Right lobe of liver (tissue), 4 donors: ENCODE results near the gene MAML2.

Experiments used
- POLR2A ChIP-seq: fragments of 450-650 bp; IDR thresholded peaks from one replicate; pipeline ENCODE4 v1.6.1; 2017; ENCODE audit warnings: antibody characterized with exemption, mild to moderate bottlenecking
- TF ChIP-seq, protein P1 (sequence below), 4 donors: fragments of 200-600 bp in 3 of 4; fragments of 450-650 bp in 1 of 4; IDR thresholded peaks; one replicate each; pipeline versions ENCODE4 v1.5.1 to v1.8.0; 2016 to 2022; ENCODE audit warnings: antibody characterized with exemption in 4 of 4, mild to moderate bottlenecking in 2 of 4
- donor health status: DM: no; HTN: no; CAD: no.
- donor health status: DM: no; HTN: no; CAD: no.
- donor health status: DM: no; HTN: yes; CAD: no.

DNA sequence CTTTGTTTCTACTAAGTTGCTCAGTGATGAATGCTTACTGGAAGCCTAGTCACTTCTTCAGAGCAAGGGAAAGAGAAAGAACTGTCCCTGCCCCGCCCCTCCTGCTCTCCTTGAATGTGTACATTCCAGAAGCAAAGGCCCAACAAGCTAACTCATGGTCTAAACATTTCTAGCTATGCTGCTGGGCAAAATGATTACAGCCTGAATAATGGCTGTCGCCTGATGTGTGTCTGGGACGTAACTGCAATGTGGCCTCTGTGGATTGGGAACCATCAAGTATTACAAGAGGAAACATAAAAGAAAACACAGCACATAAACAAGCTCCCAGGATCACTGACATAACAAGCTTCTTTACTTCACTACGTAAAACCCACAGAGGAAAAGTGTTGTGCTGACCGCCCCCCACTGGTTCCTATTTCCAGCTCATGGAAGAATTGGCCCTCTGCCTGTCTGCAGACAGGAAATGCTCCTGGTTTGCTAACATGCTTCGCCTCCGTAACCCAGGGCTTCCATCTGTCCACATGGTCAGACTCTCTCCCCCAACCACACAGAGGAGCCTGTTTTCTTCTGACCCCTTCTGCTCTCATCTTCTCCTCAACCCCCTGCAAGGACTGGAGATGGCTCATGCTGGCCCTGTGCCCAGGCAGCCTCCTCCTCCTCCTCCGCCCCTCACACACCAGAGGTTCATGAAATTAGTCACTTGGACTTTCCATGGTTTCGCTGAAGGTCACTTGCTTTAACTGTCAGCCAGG lies 187.2 kb downstream of the MAML2 start:
- TF ChIP-seq, protein P1, sequence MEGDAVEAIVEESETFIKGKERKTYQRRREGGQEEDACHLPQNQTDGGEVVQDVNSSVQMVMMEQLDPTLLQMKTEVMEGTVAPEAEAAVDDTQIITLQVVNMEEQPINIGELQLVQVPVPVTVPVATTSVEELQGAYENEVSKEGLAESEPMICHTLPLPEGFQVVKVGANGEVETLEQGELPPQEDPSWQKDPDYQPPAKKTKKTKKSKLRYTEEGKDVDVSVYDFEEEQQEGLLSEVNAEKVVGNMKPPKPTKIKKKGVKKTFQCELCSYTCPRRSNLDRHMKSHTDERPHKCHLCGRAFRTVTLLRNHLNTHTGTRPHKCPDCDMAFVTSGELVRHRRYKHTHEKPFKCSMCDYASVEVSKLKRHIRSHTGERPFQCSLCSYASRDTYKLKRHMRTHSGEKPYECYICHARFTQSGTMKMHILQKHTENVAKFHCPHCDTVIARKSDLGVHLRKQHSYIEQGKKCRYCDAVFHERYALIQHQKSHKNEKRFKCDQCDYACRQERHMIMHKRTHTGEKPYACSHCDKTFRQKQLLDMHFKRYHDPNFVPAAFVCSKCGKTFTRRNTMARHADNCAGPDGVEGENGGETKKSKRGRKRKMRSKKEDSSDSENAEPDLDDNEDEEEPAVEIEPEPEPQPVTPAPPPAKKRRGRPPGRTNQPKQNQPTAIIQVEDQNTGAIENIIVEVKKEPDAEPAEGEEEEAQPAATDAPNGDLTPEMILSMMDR (IDR thresholded peaks at IDR 0.05), result peak in 2 of 4 donors; percentile 7 to 8
- TF ChIP-seq POLR2A, result no peak
